Measurements from ENCODE around the gene TMEM198.

Gene TMEM198

DNA sequence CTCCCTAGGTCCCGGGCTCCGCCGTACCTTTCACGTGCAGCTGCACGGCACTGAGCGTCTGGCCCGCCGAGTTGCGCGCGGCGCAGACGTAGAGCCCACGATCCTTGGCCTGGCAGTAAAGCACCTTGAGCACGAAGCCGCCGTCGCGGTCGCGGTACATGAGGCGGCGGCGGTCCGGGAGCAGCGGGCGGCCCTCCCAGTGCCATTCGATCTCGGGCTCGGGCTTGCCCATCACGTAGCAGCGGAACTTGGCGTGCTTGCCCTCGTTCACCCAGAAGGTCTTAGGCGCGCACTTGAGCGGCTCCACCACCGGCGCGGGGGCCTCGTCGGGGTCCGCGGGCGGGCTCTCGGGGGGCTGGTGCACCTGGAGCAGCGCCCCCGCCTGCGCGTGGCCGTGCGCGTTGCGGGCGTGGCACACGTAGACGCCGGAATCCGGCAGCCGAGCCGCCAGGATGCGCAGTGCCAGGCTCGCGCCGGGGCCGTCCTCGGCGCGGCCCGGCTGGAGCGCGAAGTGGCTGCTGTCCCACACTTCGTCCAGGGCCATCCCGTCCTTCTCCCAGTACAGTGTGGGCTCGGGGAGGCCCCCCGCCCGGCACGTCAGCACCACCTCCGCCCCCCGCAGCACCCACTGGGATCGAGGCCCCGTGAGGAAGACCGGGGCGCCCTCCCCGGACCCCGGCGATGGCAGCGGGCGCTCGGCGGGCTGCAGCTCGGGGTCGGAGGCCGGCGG lies 26.5 kb downstream of the TMEM198 start:
- Histone ChIP-seq H3K9ac (ENCODE audit: low read length) (peak overlapping the region; percentile 95), H3K27me3 (replicated peaks; ENCODE audit: control insufficient read depth, insufficient read depth, low read length) (no peaks in the 10 kb centered on the region), H3K9me3 (ENCODE audit: control insufficient read depth, low read length) (no peaks in the 10 kb centered on the region), H3K36me3 (ENCODE audit: control insufficient read depth, insufficient read depth, low read length, severe bottlenecking) (peaks cover 32% of the 10 kb centered on the region), H3K4me1 (ENCODE audit: control insufficient read depth, insufficient read depth, low read length) (peaks cover 19% of the 10 kb centered on the region), H3K4me3 (ENCODE audit: low read length) (peak overlapping the region; percentile 83)
- DNase-seq (ENCODE audit: low read depth): peak; percentile 70

DNA sequence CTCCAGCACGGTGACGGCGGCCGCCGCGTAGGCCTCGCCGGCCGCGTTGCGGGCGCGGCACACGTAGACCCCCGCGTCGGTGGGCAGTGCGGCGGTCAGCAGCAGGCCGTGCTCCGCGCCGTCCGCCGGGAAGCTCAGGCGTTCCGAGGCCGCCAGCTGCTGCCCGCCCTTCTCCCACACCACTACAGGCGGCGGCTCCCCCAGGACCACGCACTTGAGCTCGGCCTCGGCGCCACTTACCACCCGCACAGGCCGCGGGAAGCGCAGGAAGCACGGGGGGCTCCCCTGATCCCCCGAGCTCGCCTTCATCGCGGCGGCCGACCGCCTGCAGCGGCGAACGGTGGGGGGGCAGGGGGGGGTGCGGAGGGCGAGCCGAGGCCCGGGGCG lies 27.1 kb downstream of the TMEM198 start:
- Histone ChIP-seq H3K9ac (ENCODE audit: low read length) (peak overlapping the region; percentile 95), H3K4me3 (ENCODE audit: low read length) (peak overlapping the region; percentile 83), H3K36me3 (ENCODE audit: control insufficient read depth, insufficient read depth, low read length, severe bottlenecking) (peaks cover 32% of the 10 kb centered on the region), H3K27me3 (replicated peaks; ENCODE audit: control insufficient read depth, insufficient read depth, low read length) (peaks cover 2% of the 10 kb centered on the region), H3K9me3 (ENCODE audit: control insufficient read depth, low read length) (no peaks in the 10 kb centered on the region), H3K4me1 (ENCODE audit: control insufficient read depth, insufficient read depth, low read length) (peaks cover 19% of the 10 kb centered on the region)
- peak; percentile 62 for DNase-seq (ENCODE audit: low read depth)

DNA sequence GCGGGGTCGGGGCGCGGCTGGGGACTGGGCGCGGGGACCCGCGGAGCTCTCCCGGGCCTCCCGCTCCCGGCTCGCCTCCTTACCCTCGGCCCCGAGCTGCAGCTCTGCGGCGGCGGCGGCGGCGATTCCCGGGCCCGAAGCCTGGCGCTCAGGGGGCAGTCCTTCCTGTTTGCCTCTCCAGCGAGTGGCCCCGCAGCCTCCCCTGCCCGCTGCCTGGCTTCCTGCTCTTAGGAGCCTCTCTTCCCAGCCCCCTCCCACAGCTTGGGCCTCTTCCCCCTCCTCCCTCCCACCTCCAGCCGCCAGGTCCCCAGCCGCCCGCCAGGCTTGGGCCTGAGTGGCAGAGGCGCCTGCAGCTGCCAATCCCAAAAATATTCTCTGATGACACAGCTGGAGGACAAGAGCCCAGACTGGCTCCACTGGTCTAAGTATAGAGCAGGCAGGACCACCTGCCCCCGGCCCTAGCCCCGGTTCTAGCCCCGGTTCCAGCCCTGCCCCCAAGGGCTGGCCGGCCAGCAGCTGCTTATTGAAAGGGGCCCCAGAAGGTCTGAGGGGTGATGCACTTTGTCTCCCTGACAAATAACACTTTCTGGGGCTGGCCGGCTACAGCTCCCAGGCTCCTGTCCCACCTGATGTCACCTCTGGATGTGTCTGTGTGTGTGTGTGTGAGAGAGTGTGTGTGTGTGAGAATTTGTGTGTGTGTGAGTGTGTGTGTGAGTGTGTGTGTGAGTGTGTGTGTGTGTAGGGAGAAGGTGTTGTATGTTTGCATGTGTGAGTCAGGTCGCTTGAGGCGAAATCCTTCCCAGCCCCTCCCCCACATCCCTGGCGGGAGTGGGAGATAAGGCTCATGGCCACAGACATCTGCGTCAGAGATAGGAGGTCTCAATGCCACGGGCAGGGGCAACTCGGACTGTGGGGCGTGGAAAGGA lies 27.7 kb downstream of the TMEM198 start, which contains the start of gene OBSL1:
OBSL1 (minus strand) TSS at position 229 of the 926 bp plus-strand sequence. CDS start 307 bp downstream, outside the sequence.
- peak; percentile 75 for DNase-seq (ENCODE audit: low read depth)
- no peaks in the 10 kb centered on the region for H3K9me3 ChIP-seq (ENCODE audit: control insufficient read depth, low read length)

DNA sequence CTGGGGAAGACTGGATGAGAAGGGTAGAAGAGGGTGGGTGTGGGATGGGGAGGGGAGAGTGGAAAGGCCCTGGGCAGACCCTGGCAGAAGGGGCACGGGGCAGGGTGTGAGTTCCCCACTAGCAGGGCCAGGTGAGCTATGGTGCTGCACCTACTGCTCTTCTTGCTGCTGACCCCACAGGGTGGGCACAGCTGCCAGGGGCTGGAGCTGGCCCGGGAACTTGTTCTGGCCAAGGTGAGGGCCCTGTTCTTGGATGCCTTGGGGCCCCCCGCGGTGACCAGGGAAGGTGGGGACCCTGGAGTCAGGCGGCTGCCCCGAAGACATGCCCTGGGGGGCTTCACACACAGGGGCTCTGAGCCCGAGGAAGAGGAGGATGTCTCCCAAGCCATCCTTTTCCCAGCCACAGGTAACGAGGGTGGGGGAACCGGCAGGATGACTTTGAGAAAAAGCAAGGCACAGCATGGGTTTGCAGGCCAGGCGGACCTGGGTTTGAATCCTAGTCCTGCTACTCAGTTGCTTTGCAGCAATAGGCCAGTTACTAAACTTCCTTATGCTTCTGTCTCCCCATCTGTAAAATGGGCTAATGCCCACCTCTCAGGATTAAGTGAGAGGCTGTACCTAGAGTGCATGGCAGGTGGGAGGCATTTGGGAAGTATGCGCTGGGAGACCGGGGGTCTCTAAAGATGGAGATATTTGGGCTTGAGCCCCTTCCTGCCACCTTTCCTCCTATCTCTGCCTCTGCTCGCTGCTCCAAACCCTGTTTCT lies 28.6 kb downstream of the TMEM198 start, which contains the start of gene INHA:
INHA (plus strand) TSS at position 74 of the 765 bp plus-strand sequence; CDS start at position 139, 65 bp downstream.
- Histone ChIP-seq H3K27me3 (replicated peaks; ENCODE audit: control insufficient read depth, insufficient read depth, low read length) (peaks cover 13% of the 10 kb centered on the region), H3K9ac (ENCODE audit: low read length) (peak within 1 kb of the TSS; percentile 95), H3K36me3 (ENCODE audit: control insufficient read depth, insufficient read depth, low read length, severe bottlenecking) (peaks cover 19% of the 10 kb centered on the region), H3K9me3 (ENCODE audit: control insufficient read depth, low read length) (no peaks in the 10 kb centered on the region), H3K4me1 (ENCODE audit: control insufficient read depth, insufficient read depth, low read length) (peaks cover 29% of the 10 kb centered on the region), H3K4me3 (ENCODE audit: low read length) (peak within 1 kb of the TSS; percentile 83)
- DNase-seq (ENCODE audit: low read depth): no peak

More for the DNA sequence above, 27.7 kb downstream of the TMEM198 start, which contains the start of gene OBSL1:
- peaks cover 21% of the 10 kb centered on the region for H3K4me1 ChIP-seq (ENCODE audit: control insufficient read depth, insufficient read depth, low read length)
- peak within 1 kb of the TSS; percentile 83 for H3K4me3 ChIP-seq (ENCODE audit: low read length)
- peaks cover 26% of the 10 kb centered on the region for H3K36me3 ChIP-seq (ENCODE audit: control insufficient read depth, insufficient read depth, low read length, severe bottlenecking)
- H3K9ac ChIP-seq (ENCODE audit: low read length): peak within 1 kb of the TSS; percentile 95
- H3K27me3 ChIP-seq (replicated peaks; ENCODE audit: control insufficient read depth, insufficient read depth, low read length): peaks cover 7% of the 10 kb centered on the region

DNA sequence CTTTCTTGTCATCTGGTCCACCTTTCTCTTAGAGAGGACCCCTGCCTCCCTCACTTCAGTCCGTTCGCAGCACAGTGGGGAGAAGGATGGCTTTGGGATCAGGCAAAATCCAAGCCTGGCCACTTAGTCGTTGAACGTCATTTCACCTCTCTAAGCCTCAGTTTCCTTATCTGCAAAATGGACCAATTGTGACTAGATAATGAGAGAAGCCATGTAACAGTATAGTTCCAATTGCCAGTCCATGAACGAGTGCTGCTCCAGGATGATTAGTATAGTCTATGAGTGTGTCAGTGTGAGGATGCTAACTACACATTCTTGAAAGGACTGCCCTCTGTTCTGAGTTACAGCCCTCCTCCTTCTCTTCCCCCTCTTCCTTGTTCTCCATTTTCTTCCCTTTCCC lies 29.3 kb downstream of the TMEM198 start:
- Histone ChIP-seq H3K9ac (ENCODE audit: low read length) (no peak overlapping the region), H3K9me3 (ENCODE audit: control insufficient read depth, low read length) (no peaks in the 10 kb centered on the region), H3K4me1 (ENCODE audit: control insufficient read depth, insufficient read depth, low read length) (peaks cover 30% of the 10 kb centered on the region), H3K4me3 (ENCODE audit: low read length) (no peak overlapping the region), H3K27me3 (replicated peaks; ENCODE audit: control insufficient read depth, insufficient read depth, low read length) (peaks cover 13% of the 10 kb centered on the region), H3K36me3 (ENCODE audit: control insufficient read depth, insufficient read depth, low read length, severe bottlenecking) (peaks cover 12% of the 10 kb centered on the region)
- DNase-seq (ENCODE audit: low read depth): no peak

DNA sequence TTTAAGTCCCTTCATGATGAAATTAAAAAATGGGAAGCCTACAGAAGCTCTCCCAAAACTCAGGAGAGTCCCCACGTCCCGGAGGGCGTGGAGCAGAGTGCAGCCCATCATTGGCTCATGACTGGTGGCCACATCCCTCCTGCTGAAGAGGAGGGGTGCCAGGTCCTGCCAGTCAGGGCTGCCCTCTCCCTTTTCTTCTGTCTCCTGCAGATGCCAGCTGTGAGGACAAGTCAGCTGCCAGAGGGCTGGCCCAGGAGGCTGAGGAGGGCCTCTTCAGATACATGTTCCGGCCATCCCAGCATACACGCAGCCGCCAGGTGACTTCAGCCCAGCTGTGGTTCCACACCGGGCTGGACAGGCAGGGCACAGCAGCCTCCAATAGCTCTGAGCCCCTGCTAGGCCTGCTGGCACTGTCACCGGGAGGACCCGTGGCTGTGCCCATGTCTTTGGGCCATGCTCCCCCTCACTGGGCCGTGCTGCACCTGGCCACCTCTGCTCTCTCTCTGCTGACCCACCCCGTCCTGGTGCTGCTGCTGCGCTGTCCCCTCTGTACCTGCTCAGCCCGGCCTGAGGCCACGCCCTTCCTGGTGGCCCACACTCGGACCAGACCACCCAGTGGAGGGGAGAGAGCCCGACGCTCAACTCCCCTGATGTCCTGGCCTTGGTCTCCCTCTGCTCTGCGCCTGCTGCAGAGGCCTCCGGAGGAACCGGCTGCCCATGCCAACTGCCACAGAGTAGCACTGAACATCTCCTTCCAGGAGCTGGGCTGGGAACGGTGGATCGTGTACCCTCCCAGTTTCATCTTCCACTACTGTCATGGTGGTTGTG lies 30.9 kb downstream of the TMEM198 start:
- Histone ChIP-seq H3K4me3 (ENCODE audit: low read length) (no peak overlapping the region), H3K27me3 (replicated peaks; ENCODE audit: control insufficient read depth, insufficient read depth, low read length) (peaks cover 13% of the 10 kb centered on the region), H3K36me3 (ENCODE audit: control insufficient read depth, insufficient read depth, low read length, severe bottlenecking) (peaks cover 3% of the 10 kb centered on the region), H3K4me1 (ENCODE audit: control insufficient read depth, insufficient read depth, low read length) (peaks cover 38% of the 10 kb centered on the region), H3K9me3 (ENCODE audit: control insufficient read depth, low read length) (no peaks in the 10 kb centered on the region), H3K9ac (ENCODE audit: low read length) (no peak overlapping the region)
- no peak for DNase-seq (ENCODE audit: low read depth)

DNA sequence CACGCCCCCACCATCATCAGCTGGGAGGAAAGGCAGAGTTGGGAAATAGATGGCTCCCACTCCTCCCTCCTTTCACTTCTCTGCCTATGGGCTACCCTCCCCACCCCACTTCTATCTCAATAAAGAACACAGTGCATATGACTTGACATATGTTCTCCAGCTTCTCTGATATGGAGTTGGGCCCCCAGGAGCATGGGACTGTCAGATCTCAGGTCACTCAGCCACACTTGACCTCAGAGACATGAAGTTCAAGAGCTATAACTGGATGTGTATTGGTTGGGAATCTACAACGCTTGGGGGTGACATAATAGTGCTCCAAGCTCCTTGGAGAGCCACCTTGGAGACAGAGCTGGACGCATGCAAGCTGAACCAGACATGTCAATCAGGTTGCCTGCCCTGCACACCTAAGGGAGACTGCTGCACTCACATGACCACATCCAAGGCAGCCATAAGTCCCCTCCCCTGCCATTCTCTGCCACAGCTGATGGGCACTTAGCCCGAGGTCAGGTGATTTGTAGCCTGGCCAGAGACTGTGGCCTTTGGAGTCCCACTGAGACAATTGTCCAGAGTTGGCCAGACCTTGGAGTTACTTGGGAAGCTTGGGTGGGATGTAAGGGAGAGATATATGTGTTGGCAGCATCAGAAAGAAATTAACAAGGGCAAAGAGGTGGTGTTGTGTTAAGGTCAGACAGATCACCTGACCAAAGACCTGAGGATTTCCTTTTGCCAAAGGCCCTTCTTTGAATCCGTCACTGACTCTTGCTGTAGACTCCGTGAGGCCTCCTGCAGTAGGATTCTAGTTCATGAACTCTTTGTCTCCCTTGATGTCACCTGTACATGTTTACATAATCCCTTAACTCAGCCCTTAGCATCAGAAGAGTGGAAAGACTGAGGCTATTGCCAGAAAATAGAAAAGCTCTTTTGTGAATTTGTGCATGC lies 32.0 kb downstream of the TMEM198 start:
- H3K4me1 ChIP-seq (ENCODE audit: control insufficient read depth, insufficient read depth, low read length): peaks cover 36% of the 10 kb centered on the region
- no peaks in the 10 kb centered on the region for H3K9me3 ChIP-seq (ENCODE audit: control insufficient read depth, low read length)
- H3K27me3 ChIP-seq (replicated peaks; ENCODE audit: control insufficient read depth, insufficient read depth, low read length): peaks cover 13% of the 10 kb centered on the region
- H3K4me3 ChIP-seq (ENCODE audit: low read length): no peak overlapping the region
- no peaks in the 10 kb centered on the region for H3K36me3 ChIP-seq (ENCODE audit: control insufficient read depth, insufficient read depth, low read length, severe bottlenecking)
- no peak overlapping the region for H3K9ac ChIP-seq (ENCODE audit: low read length)
- DNase-seq (ENCODE audit: low read depth): no peak

DNA sequence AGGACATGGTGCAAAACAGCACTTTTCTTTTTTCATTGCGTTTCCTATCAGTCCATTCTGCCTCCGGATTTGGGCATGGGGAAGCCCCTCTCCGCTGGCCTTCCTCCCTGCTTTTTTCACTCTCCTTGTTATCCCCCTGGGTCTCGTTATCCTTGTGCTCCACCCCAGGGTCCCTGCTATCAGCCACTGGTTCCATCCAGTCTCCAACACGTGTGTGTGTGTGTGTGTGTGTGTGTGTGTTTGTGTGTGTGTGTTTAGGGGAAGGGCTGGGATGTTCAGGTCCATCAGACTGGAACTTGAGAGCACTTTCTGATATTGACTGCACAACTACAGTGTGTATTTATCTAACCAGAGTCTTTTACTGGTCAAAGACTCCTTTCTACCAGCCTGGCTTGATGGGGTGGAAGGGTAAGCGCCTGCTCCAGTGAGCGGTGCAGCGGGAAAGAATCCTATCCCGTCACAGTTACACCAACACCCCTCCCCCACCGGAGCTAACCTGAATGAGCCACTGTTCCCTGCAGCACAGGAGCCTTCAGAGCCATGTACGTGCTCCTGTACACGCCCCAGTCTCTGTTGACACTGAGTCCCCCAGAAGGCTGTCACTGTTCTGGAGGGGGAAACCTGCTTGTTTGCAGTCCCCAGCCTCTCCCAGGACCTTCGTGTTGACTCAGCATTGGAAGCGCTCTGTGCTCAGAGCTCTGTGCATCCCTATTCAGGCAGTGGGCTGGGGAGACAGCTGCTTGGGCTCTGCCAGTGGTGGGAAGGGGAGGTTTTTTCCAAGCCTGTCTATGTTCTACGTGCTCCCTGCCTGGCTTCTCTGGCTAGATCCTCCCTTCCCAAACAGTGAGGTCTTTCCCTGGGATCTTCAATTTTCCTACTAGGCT lies 32.9 kb downstream of the TMEM198 start:
- DNase-seq (ENCODE audit: low read depth): no peak
- peaks cover 13% of the 10 kb centered on the region for H3K27me3 ChIP-seq (replicated peaks; ENCODE audit: control insufficient read depth, insufficient read depth, low read length)
- no peaks in the 10 kb centered on the region for H3K9me3 ChIP-seq (ENCODE audit: control insufficient read depth, low read length)
- no peak overlapping the region for H3K9ac ChIP-seq (ENCODE audit: low read length)
- no peak overlapping the region for H3K4me3 ChIP-seq (ENCODE audit: low read length)
- H3K4me1 ChIP-seq (ENCODE audit: control insufficient read depth, insufficient read depth, low read length): peaks cover 33% of the 10 kb centered on the region
- H3K36me3 ChIP-seq (ENCODE audit: control insufficient read depth, insufficient read depth, low read length, severe bottlenecking): no peaks in the 10 kb centered on the region
